ENCODE data around the gene LCP1. TPM values are rescaled to one million over a fixed set of nuclear protein-coding genes. Genes with fewer than 3 reads are reported as not detected.

LCP1 gene
- total RNA-seq, 2 experiments from 2014 or later: 266 to 276 TPM

DNA sequence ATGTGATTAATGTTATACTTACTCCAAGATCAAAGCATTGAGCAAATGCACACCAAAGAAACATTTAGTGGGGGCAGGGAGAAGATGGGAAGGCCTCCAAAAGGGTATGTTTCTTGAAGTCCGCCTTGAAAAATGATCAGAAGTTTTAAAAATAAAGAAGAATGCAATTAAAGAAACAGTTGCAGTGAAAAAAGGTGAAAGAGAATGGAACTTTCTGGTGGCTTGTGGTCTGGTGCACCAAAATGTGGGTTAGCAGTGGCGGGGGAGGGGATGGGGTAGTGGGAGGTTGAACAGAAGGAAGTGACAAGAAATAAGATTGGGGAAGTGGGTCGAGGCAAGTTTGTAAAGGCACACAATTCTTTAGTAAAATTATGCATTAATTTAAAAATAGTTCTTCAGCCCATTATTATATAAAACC, 2.5 kb downstream of the LCP1 start:
- H3K36me3 ChIP-seq (ENCODE audit: insufficient read depth, low read length): peaks cover 11% of the 10 kb centered on the region
- intact Hi-C loops (cut with DNase I, micrococcal nuclease): no loop called here
- no peaks in the 10 kb centered on the region for H3K9me3 Mint-ChIP-seq
- peak overlapping the region; percentile 98 for H3K27ac Mint-ChIP-seq
- peaks cover 44% of the 10 kb centered on the region for H3K4me1 ChIP-seq (ENCODE audit: insufficient read depth, low read length)
- H3K4me3 Mint-ChIP-seq: peak overlapping the region; percentile 96
- peak overlapping the region; percentile 84 for H3K4me3 ChIP-seq (ENCODE audit: low read length)
- POLR2A ChIA-PET: interaction anchor here (0.6 to 15.5 kb wide), 7 partner anchors 8 to 689 kb away, joined by 3 to 217 read pairs (median 4); no protein-coding TSS in a partner anchor
- H3K36me3 Mint-ChIP-seq (ENCODE audit: low read depth): peaks cover 53% of the 10 kb centered on the region
- ATAC-seq (ENCODE audit: poor library complexity): peak; percentile 18
- H3K27ac ChIP-seq (ENCODE audit: low read depth in 1 of 2, low read length in 2 of 2): peak overlapping the region; percentile 75 to 91
- no peaks in the 10 kb centered on the region for H3K9me3 ChIP-seq (ENCODE audit: control insufficient read depth in 1 of 2, insufficient read depth in 1 of 2, low read length in 2 of 2)
- peaks cover 78% of the 10 kb centered on the region for H3K4me1 Mint-ChIP-seq (ENCODE audit: low read depth)
- peak; percentile 45 to 90 (median 73) for DNase-seq
- CTCF ChIA-PET: interaction anchor here (1.2 to 6.0 kb wide), 5 partner anchors 9 to 142 kb away, joined by 3 to 46 read pairs (median 5); no protein-coding TSS in a partner anchor
- no peaks in the 10 kb centered on the region for H3K27me3 Mint-ChIP-seq
- H3K27me3 ChIP-seq (ENCODE audit: control insufficient read depth in 1 of 2, insufficient read depth in 2 of 2, low read length in 2 of 2): no peaks in the 10 kb centered on the region
- TF ChIP-seq, protein P1, sequence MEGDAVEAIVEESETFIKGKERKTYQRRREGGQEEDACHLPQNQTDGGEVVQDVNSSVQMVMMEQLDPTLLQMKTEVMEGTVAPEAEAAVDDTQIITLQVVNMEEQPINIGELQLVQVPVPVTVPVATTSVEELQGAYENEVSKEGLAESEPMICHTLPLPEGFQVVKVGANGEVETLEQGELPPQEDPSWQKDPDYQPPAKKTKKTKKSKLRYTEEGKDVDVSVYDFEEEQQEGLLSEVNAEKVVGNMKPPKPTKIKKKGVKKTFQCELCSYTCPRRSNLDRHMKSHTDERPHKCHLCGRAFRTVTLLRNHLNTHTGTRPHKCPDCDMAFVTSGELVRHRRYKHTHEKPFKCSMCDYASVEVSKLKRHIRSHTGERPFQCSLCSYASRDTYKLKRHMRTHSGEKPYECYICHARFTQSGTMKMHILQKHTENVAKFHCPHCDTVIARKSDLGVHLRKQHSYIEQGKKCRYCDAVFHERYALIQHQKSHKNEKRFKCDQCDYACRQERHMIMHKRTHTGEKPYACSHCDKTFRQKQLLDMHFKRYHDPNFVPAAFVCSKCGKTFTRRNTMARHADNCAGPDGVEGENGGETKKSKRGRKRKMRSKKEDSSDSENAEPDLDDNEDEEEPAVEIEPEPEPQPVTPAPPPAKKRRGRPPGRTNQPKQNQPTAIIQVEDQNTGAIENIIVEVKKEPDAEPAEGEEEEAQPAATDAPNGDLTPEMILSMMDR (IDR thresholded peaks at IDR 0.05): no peak

DNA sequence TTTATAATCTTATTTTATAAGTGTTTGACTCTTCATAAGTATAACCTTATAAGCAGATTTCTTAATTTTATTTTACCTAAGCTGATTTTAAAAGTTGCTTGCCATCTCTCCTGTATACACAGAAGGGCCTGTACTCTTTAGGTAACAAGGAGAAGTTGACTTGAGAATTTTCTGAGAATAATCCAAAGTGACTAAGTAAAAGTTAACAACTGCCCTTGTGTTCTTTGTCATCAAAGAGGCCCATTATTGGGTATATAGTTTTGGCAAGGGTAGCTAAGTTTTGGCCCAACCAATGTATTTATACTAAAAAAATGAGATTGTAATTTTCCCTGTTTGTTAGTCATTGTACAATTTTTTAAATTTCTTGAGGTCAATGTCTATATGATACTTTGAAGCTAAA, 3.2 kb downstream of the LCP1 start:
- Mint-ChIP-seq H3K27ac (peak overlapping the region; percentile 98), H3K9me3 (no peaks in the 10 kb centered on the region), H3K4me3 (peak overlapping the region; percentile 96), H3K27me3 (no peaks in the 10 kb centered on the region), H3K36me3 (ENCODE audit: low read depth) (peaks cover 56% of the 10 kb centered on the region), H3K4me1 (ENCODE audit: low read depth) (peaks cover 78% of the 10 kb centered on the region)
- peaks cover 11% of the 10 kb centered on the region for H3K36me3 ChIP-seq (ENCODE audit: insufficient read depth, low read length)
- ChIA-PET POLR2A (interaction anchor here (1.0 to 15.5 kb wide), 6 partner anchors 8 to 135 kb away, joined by 4 to 217 read pairs (median 5); partner anchors contain the start of gene ZC3H13), CTCF (interaction anchor here (1.2 to 6.0 kb wide), 5 partner anchors 8 to 143 kb away, joined by 3 to 46 read pairs (median 5); no protein-coding TSS in a partner anchor)
- peak overlapping the region; percentile 58 to 75 for H3K27ac ChIP-seq (ENCODE audit: low read depth in 1 of 2, low read length in 2 of 2)
- TF ChIP-seq, protein P1 (IDR thresholded peaks at IDR 0.05): no peak
- no peak for ATAC-seq (ENCODE audit: poor library complexity)
- intact Hi-C loops (cut with DNase I, micrococcal nuclease): no loop called here
- H3K27me3 ChIP-seq (ENCODE audit: control insufficient read depth in 1 of 2, insufficient read depth in 2 of 2, low read length in 2 of 2): no peaks in the 10 kb centered on the region
- H3K4me1 ChIP-seq (ENCODE audit: insufficient read depth, low read length): peaks cover 42% of the 10 kb centered on the region
- H3K4me3 ChIP-seq (ENCODE audit: low read length): peak overlapping the region; percentile 84
- DNase-seq: no peak
- H3K9me3 ChIP-seq (ENCODE audit: control insufficient read depth in 1 of 2, insufficient read depth in 1 of 2, low read length in 2 of 2): no peaks in the 10 kb centered on the region

DNA sequence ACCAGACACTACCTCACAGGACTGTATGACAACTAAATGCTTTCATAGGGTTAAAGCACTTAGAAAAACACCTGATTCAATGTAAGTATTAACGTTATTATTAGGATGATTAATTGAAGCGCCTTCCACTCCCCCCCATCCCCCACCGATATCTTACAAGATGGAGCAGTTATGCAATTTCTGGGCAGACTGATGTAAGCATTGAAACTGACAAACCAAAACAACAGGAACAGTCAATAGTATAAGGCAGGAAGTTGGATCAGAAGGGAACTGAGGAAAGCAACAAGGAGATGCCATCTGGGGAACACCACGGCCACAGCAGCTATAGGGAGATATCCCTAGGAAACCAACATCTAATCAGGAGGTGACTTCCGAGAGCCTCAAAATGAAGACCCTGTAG, 3.8 kb downstream of the LCP1 start:
- H3K27me3 ChIP-seq (ENCODE audit: control insufficient read depth in 1 of 2, insufficient read depth in 2 of 2, low read length in 2 of 2): no peaks in the 10 kb centered on the region
- H3K4me1 ChIP-seq (ENCODE audit: insufficient read depth, low read length): peaks cover 40% of the 10 kb centered on the region
- ChIA-PET CTCF (interaction anchor here (1.2 to 6.0 kb wide), 2 partner anchors 18 to 144 kb away, joined by 4 to 46 read pairs; no protein-coding TSS in a partner anchor), POLR2A (interaction anchor here (1.3 to 15.5 kb wide), 5 partner anchors 8 to 126 kb away, joined by 4 to 217 read pairs (median 5); partner anchors contain the start of gene ZC3H13)
- no peaks in the 10 kb centered on the region for H3K9me3 ChIP-seq (ENCODE audit: control insufficient read depth in 1 of 2, insufficient read depth in 1 of 2, low read length in 2 of 2)
- DNase-seq: peak in 3 of 14 experiments; percentile 50 to 57 (median 54)
- peak overlapping the region; percentile 72 for H3K4me3 Mint-ChIP-seq
- H3K27me3 Mint-ChIP-seq: no peaks in the 10 kb centered on the region
- H3K27ac ChIP-seq (ENCODE audit: low read depth in 1 of 2, low read length in 2 of 2): peak overlapping the region; percentile 58 to 75
- H3K4me3 ChIP-seq (ENCODE audit: low read length): peak overlapping the region; percentile 84
- peaks cover 15% of the 10 kb centered on the region for H3K36me3 ChIP-seq (ENCODE audit: insufficient read depth, low read length)
- ATAC-seq (ENCODE audit: poor library complexity): no peak
- H3K9me3 Mint-ChIP-seq: no peaks in the 10 kb centered on the region
- intact Hi-C loops (cut with DNase I, micrococcal nuclease): no loop called here
- peak overlapping the region; percentile 98 for H3K27ac Mint-ChIP-seq
- TF ChIP-seq, protein P1 (IDR thresholded peaks at IDR 0.05): no peak
- H3K36me3 Mint-ChIP-seq (ENCODE audit: low read depth): peaks cover 59% of the 10 kb centered on the region
- peaks cover 78% of the 10 kb centered on the region for H3K4me1 Mint-ChIP-seq (ENCODE audit: low read depth)

All from CD4-positive, alpha-beta T cell (primary cell).